Keratinocyte (primary cell): Measurements from ENCODE around the gene SAFB. TPM values are rescaled to one million over a fixed set of nuclear protein-coding genes. Genes with fewer than 3 reads are reported as not detected.

ENCODE experiments used
- DNase-seq: peaks from one replicate; pipeline ENCODE4 v3.0.0-alpha.2; 2011; ENCODE audit warnings: low read depth, missing footprints, low spot score
- FAIRE-seq: peaks from 2 replicates; lab custom pipeline; 2011; peaks lifted over from hg19 to GRCh38; lab: Jason Lieb, UNC
- H2AFZ ChIP-seq: 2 replicates; pipeline ENCODE4 v1.6.0; 2012; ENCODE audit warnings: low read length, control low read depth, inconsistent platforms; ENCODE audit not compliant: control insufficient read depth
- H3K27ac ChIP-seq: 2 replicates; pipeline ENCODE4 v1.5.1; 2011; ENCODE audit warnings: low read length; ENCODE audit not compliant: control insufficient read depth, insufficient read depth
- H3K27me3 ChIP-seq: 3 replicates; pipeline ENCODE4 v1.6.0; 2011; ENCODE audit warnings: low read length; ENCODE audit not compliant: control insufficient read depth, insufficient read depth; ENCODE audit errors: extremely low read depth
- H3K36me3 ChIP-seq, 2 experiments: 2 replicates in 1 of 2; 3 replicates in 1 of 2; pipeline ENCODE4 v1.5.1; 2011; ENCODE audit warnings: low read length in 2 of 2, mild to moderate bottlenecking in 1 of 2; ENCODE audit not compliant: control insufficient read depth in 2 of 2, insufficient read depth in 2 of 2; ENCODE audit errors: extremely low read depth in 1 of 2
- H3K4me1 ChIP-seq: 3 replicates; pipeline ENCODE4 v1.5.1; 2011; ENCODE audit warnings: low read length; ENCODE audit not compliant: control insufficient read depth, insufficient read depth; ENCODE audit errors: extremely low read depth
- H3K4me2 ChIP-seq: 3 replicates; pipeline ENCODE4 v1.6.0; 2011; ENCODE audit warnings: low read depth, low read length; ENCODE audit not compliant: control insufficient read depth, insufficient read depth; ENCODE audit errors: extremely low read depth
- H3K4me3 ChIP-seq, 3 experiments: fragments of 200-600 bp in 1 of 3; sonication (generic) in 1 of 3; 2 replicates in 2 of 3; 3 replicates in 1 of 3; pipeline ENCODE4 v1.5.1; 2011 to 2016; ENCODE audit warnings: low read length in 3 of 3, mild to moderate bottlenecking in 3 of 3, control low read depth in 2 of 3, inconsistent platforms in 1 of 3, low read depth in 1 of 3, mixed read lengths in 1 of 3, mixed run types in 1 of 3, moderate library complexity in 1 of 3; ENCODE audit not compliant: control insufficient read depth in 2 of 3, insufficient read depth in 2 of 3; ENCODE audit errors: extremely low read depth in 1 of 3
- H3K79me2 ChIP-seq: 2 replicates; pipeline ENCODE4 v1.6.0; 2012; ENCODE audit warnings: low read length; ENCODE audit not compliant: control insufficient read depth, insufficient read depth
- H3K9ac ChIP-seq: 3 replicates; pipeline ENCODE4 v1.6.0; 2011; ENCODE audit warnings: low read length; ENCODE audit not compliant: control insufficient read depth, insufficient read depth; ENCODE audit errors: extremely low read depth
- H3K9me1 ChIP-seq: 3 replicates; pipeline ENCODE4 v1.6.0; 2011; ENCODE audit warnings: low read length; ENCODE audit not compliant: control insufficient read depth, insufficient read depth; ENCODE audit errors: extremely low read depth
- H3K9me3 ChIP-seq: 2 replicates; pipeline ENCODE4 v1.5.1; 2012; ENCODE audit warnings: low read depth, low read length; ENCODE audit not compliant: control insufficient read depth
- H4K20me1 ChIP-seq: 3 replicates; pipeline ENCODE4 v1.6.0; 2011; ENCODE audit warnings: low read length; ENCODE audit not compliant: control insufficient read depth, insufficient read depth; ENCODE audit errors: extremely low read depth
- CTCF ChIP-seq, 3 experiments: IDR thresholded peaks in 1 of 3; conservative IDR thresholded peaks in 1 of 3; optimal IDR thresholded peaks in 1 of 3; 2 replicates in 2 of 3; 3 replicates in 1 of 3; pipeline versions ENCODE3 to v1.5.1; 2011; ENCODE audit warnings: low read length in 3 of 3, mild to moderate bottlenecking in 3 of 3, moderate library complexity in 2 of 3, control low read depth in 1 of 3, inconsistent platforms in 1 of 3; ENCODE audit not compliant: insufficient read depth in 2 of 3; ENCODE audit errors: extremely low read depth in 1 of 3
- EZH2 ChIP-seq: IDR thresholded peaks from one replicate; pipeline ENCODE4 v1.6.1; 2012; ENCODE audit warnings: inconsistent platforms, mild to moderate bottlenecking, low read length, moderate library complexity
- dilution Hi-C: fragments of 300-500 bp; cut with MboI; formaldehyde crosslinking; loops from one replicate; pipeline ENCODE4 v1.7.0; 2020; ENCODE audit warnings: low sequenced_read_pairs; ENCODE audit not compliant: extremely low pct_ligation_motif_present
- polyA plus RNA-seq, 5 experiments: library from polyadenylated mRNA; depleted of rRNA in 3 of 5; stranded (reverse) in 3 of 5; stranded (forward) in 1 of 5; unstranded in 1 of 5; fragments of >200 nt; gene quantifications; 1 replicate in 1 of 5; 2 replicates in 3 of 5; 3 replicates in 1 of 5; pipeline versions ENCODE4 v1.2.1 to v1.2.3, GENCODE V29; 2011 to 2012; ENCODE audit warnings: missing spikeins in 2 of 5, low read depth in 1 of 5, low replicate concordance in 1 of 5

SAFB gene
- polyA plus RNA-seq, 1 donor (not counting 4 experiments of a cell fraction or from before 2014, with no cell fraction given): 34.0 TPM

- no peak for TF ChIP-seq EZH2
- no peak for TF ChIP-seq CTCF (optimal IDR thresholded peaks at IDR 0.05 in 1 of 3, IDR thresholded peaks at IDR 0.05 in 1 of 3, conservative IDR thresholded peaks at IDR 0.05 in 1 of 3; ENCODE audit: extremely low read depth in 1 of 3, insufficient read depth in 2 of 3, low read length in 3 of 3)
- Histone ChIP-seq H2AFZ (no peak overlapping the region), H3K4me2 (peak overlapping the region; percentile 93), H3K27ac (peak overlapping the region; percentile 87), H3K4me1 (peaks cover 22% of the 10 kb centered on the region), H3K36me3 (peaks cover 20 to 54% of the 10 kb centered on the region in 2 experiments), H3K4me3 (peak overlapping the region; percentile 91 to 95 (median 95)), H3K9me3 (no peaks in the 10 kb centered on the region), H3K9me1 (no peaks in the 10 kb centered on the region), H3K27me3 (no peaks in the 10 kb centered on the region), H3K79me2 (peaks cover 96% of the 10 kb centered on the region), H4K20me1 (peaks cover 25% of the 10 kb centered on the region), H3K9ac (peak overlapping the region; percentile 97)
- dilution Hi-C loops: no loop called here
- DNase-seq (no peak), FAIRE-seq (no peak)
These were observed 1.3 kb downstream of the SAFB start for GRCh38 chr19:5624018-5624663.

GRCh38 chr19:5624741-5625278 is 1.9 kb downstream of the SAFB start:
- TF ChIP-seq EZH2 (no peak), CTCF (optimal IDR thresholded peaks at IDR 0.05 in 1 of 3, IDR thresholded peaks at IDR 0.05 in 1 of 3, conservative IDR thresholded peaks at IDR 0.05 in 1 of 3; ENCODE audit: extremely low read depth in 1 of 3, insufficient read depth in 2 of 3, low read length in 3 of 3) (no peak)
- H3K27ac ChIP-seq: peak overlapping the region; percentile 87
- peak overlapping the region; percentile 91 to 95 (median 95) for H3K4me3 ChIP-seq
- no peaks in the 10 kb centered on the region for H3K27me3 ChIP-seq
- FAIRE-seq: no peak
- no peak for DNase-seq
- peaks cover 96% of the 10 kb centered on the region for H3K79me2 ChIP-seq
- H2AFZ ChIP-seq: no peak overlapping the region
- H3K4me2 ChIP-seq: peak overlapping the region; percentile 93
- H3K4me1 ChIP-seq: peaks cover 22% of the 10 kb centered on the region
- dilution Hi-C loops: no loop called here
- H4K20me1 ChIP-seq: peaks cover 28% of the 10 kb centered on the region
- H3K9me3 ChIP-seq: no peaks in the 10 kb centered on the region
- H3K9ac ChIP-seq: peak overlapping the region; percentile 97
- H3K36me3 ChIP-seq: peaks cover 22 to 58% of the 10 kb centered on the region in 2 experiments
- H3K9me1 ChIP-seq: no peaks in the 10 kb centered on the region
